Stimulated activated CD8-positive, alpha-beta memory T cell treated with anti-CD3 and anti-CD28 coated beads, Interleukin-12 subunit alpha, Interleukin-12 subunit beta, amount 100 ng/mL, for 1 hour (primary cell): ENCODE measurements around the gene DHX16.
A peak's percentile ranks its signal among the peaks of the same experiment; 100 is the strongest.

ENCODE experiments used
- DNase-seq: peaks from one replicate; pipeline ENCODE4 v3.0.0-alpha.2; 2020; ENCODE audit warnings: low read depth

DHX16 gene

DNA sequence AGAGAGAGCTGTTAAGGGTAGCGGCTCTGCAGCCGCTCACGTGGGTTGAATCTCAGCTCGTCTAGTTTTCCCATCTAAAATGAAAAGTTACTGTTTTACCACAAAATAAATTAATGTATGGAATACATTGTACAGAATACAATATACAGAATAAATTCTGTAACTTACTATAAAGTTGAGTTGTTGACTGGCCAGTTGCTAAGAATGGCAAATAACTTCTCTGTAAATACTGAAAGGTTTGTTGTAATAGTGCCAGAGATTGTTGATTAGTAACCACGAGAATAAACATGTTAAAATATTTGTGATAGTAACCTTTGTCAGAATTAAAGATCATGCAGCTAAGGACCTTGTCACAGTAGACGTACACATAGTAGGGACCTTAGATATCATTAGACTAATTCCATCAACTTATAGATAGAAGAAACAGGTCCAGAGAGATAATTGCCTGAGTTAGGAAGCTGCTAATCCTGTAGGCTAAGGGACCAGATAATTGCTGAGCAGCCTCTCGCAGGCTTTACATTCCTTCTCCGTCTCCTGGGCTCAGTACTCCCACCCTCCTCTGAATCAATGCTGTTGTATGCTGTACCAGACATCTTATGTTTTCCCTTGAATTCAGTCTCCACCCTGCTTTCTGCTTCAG is 18.5 kb upstream of the DHX16 start:
- DNase-seq: no peak

DNA sequence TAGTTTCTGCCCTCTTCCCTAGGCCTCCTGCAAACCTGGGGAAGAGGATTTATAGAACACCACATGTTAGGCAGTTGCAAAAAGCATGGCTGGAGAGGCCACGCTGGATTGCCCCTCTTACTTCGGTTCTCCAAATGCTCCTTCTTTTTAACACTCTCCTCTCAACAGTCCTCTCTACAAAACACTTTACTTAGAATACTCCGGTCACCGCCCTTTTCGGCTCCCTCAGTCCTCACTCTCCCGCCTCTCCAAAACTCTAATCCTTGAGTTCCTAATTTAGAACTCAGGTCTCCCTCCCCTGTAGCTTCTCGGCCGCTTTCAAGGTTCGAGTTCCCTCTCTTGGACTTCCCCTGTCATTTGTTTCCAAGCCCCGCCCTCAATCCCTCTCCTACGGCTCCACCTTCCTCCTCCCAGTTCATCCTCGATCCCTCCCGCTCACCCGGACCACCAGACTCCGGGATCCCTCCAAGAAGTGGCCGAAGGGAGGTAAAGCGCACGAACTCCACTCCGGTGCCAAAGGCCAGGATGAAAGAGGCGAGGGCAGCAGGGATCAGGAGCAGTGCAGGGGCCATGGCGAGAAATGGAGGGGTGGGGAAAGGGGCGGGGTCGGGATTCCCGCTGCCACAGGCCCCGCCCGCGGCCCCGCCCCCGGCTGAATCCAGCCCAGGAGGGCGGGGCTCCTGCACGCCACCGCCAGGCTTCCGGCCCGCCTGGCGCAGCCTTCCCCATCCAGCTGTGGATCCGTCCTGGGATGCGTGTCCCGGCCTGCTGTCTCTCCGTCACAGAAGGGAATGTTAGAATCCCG is 17.8 kb upstream of the DHX16 start, which contains the start of gene NRM:
Gene NRM (minus strand): TSS at position 582 of the 805 bp plus-strand sequence. CDS start 10 bp downstream, at position 572.
- DNase-seq: peak; percentile 47

DNA sequence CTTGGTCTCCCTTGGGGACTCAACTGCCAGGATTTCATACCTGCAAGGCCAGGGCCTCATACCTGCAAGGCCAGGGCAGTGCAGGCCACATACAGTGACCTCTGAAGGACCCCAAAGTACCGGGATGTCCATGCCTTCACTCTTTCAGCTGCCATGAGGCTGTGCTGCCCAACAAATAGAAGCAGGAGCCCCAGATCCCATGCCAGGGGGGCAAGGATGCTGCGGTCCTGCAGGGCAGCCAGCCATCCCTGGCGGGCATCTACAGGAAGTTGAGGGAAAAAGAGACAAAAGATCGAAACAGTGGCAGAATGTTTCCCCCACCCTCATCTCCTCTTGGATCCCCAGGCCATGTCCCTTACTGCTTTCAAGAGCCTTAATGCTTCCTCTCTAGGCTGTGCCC is 17.2 kb upstream of the DHX16 start:
- no peak for DNase-seq

DNA sequence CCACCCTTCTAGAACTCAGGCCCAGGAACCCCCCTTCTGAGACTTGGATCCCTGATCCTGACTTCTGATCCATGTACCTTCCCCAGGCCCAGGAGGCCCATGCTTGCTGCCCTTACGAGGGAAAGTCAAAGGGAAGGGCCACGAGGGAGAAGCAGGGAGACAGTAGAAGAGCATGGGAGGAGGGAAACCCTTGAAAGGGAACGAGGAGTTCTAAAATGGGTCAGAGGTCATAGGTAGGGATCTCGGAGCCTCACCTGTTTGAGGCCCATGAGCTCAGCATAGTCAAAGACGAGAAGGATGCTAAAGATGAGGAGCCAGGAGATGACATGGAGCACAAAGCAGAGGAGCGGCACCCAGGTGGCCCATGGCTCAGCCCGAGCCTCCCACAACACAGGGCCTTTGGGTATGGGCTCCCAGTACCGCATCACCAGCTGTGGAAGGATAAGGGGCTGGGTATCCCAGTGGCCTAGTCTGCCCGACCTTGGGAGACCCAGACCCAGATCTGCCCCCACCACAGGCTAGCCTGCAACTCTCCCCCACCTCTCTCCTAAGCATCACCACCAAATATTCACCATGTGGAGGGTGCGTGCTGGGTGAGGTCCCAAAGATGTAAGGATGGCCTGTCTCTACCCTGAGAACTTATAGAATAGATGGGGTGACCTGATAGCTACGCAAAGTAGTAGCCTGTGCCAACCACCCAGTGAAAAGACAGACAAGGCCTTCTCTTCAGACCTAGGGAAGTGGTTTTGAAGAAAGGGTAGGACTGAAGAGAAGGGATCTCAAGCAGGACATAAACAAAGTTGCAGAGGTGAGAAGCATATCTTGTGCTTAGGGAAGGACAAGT is 16.4 kb upstream of the DHX16 start:
- no peak for DNase-seq

DNA sequence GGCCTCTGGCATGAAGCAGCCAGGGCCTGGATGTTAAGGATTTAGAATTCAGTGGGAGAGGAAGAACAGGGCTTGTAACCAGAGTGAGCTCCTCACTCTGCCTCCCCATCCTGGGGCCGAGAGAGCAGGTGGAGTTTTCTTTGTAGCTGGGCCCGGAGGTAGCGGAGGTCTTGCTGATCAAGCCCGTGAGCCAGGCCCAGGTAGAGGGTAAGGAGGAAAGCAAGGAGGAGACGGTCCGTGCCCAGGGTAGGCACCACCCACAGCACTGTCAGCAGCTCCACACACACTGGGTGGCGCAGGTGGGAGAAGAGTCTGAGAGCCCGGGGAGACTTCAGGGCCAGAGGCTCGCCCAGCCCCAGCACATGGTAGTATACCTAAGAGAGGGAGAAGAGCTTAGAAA is 15.8 kb upstream of the DHX16 start:
- DNase-seq: no peak

DNA sequence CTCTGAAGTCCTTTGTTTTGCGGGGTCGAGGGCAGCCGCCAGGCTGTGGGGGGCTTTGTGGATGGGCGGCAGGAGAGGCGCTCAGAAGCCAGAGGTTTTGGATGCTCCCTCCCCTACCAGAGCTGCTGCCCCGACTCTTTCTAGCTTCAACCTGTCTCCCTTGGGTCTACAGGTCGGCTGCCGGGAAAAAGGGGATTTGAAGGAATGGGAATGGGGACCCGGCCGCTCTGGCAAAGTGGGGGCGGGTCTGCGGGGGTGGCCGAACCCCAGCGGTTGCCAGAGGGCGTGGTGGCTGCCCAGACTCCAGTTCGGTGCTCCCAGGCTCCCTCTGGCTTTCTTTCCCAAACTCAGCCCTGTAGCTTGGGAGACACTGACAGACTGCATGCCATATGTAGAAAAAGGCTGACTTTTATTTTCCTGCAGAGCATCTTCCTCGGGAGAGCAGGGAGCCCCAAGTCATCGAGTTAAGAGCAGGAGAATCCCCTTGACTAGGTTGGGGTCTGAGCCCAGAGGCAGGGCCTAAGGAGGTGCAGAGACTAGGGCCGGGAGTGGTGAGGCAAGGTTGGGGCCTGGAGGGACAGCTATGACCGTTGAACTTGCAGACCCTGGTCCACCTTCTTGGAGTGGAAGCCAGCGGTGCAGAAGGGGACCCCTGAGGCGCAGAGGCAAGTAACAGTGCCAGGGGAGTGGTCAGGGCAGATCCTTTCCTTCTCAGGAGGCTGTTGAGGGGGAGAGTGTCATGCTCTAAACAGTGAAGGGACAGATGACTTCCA is 15.0 kb upstream of the DHX16 start:
- no peak for DNase-seq

DNA sequence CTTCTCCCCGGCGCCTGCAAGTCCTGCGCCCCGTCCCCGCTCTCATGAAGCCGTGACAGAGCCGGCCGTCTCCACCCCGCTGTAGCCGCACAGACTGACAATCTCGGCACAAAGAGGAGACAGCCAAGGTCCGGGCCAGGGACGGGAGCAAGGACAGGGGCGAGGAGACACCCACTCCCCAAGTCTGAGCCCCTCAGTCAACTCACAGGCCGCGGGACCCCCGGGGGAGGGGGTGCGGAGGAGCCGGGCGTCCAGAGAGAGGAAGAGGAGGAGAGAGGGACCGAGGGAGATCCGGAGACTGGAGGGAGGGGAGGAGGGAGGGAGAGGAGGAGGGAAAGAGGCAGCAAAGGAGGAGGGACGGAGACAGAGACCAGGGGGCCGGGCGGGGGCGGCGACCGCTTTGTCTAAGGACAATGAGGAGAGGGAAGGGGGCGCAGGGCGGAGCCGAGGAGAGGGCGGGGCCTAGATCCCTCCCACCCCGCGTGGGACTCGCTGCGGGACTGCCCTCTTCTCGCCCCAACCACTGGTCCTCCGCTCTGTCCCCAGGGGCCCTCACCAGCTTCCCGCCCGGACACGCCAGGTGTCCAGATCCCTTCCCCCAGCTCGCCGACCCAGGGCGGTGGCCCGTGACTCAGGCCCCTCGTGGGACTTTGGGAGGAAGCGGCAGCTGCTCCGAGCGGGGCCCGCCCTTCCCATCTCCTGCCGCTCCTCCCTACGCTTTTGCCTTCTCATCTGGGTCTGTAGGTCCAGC is 14.3 kb upstream of the DHX16 start:
- peak; percentile 55 for DNase-seq

DNA sequence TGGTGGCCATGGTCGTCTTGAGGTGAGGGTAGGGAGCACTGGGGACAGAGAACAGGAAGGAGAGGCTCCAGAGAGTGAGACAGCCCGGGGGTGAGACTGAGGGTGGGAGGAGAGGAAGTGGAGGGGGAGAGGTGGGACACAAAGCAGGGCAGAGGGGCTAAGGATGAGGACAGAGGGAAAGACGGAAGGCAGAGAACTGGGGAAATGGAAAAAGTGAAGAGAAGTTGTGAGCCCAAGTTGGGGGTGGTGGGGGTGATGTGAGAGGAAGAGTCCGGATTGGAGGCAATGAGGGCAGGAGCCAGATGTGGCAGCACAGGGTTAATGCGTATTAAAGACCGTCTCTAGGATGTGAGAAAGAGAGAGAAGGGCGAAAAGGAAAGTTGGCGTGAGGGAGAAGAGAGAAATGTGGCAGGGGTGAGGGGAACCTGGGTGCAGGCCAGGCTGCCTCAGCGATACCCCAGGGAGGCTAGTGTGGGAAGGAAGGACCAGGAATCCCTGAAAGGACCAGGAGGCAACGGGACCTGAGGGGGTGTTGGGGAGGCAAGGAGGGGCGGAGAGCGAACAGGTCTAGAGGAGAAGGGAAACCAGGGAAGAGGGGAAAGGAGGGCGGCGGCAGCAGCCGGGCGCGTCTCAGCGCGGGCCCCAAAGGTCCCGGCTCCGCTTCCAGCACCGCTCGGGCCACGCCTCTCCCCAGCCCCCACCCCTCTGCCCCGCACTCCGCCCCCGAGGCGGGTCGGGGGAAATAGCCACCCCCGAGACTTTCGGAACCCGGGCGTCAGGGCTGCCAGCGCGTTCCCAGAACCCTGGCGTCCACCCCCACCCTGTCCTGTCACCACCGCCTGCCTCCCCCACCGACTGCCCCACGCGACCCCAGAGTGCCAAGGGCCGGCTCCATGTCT is 13.5 kb upstream of the DHX16 start, which contains the start of gene PPP1R18:
Gene PPP1R18 (minus strand): TSS at position 637 of the 899 bp plus-strand sequence. CDS start 627 bp downstream, at position 10.
- DNase-seq: peak; percentile 70

DNA sequence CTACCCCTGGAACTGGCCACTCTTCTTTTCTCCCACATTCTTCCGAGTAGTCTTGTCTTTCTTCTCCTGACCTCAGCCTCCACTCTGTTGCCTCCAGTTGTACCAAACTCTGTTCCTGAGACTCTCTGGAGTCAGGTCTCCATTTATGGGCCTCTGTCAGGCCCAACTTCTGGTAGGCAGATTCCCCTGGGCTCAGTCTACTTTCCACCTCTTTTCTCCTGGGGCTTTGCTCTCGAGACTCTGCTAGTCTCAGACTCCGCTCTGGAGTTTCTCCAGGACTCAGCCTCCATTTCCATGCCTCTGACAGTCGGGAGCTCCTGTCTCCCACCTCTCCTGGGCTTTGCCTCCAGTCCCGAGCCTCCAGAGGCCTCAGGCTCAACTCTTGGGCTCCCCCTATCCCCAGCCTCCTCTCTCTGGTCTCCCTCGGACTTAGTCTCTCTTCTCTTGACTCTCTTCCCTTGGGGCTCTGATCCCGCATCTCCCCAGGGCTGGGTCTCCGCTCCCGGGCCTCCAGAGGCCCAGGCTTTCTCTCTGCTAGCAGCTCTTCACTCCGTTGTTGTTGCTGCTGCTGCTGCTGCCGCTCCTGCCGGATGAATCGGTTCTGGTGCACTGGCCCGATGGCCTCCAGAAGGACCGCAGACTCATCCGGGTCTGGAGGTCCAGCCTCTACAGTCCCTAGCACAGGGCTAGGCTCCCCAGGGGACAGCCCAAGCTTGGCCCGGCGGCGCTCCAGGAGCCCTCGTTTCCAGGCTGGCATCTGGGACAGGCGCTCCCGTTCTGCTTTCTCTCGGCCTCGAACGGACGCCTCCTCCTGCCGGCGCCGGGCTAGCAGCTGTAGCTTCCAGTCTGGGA is 12.6 kb upstream of the DHX16 start:
- no peak for DNase-seq

DNA sequence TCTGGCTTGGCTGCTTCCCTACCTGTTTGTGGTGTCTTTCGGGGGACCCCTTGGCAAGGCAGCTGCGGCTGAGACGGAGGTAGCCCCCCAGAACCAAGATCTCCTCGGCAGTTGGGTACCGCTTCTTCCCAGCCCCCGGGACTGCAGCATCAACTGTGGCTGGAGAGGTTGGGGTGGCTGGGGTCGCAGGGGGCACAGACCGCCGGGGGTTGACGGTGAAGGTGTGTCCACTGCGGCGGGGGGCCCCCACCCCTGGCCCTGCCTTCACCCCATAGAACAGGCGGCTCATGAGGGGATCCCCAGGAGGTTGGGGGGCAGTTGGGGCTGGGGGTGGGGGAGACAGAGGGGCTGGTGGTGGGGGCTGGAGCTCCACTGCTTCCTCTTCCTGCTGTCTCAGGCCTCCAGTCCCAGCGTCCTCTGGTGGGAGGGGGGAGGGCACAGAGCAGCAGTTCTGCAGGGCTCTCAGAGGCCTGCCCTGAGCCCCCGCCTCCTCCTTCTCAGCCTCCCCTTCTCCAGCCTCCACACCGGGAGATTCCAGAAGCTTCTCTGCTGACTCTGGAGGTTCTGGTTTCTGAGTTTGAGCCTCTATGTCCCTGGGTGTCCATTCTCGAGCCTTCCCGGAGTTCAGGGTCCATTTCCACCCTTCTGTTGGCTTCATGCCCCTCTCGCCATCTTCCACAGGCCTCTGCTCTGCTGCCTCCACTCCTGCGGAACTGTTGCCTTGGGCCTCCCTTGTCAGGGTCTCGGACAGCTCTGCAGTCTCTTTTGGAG is 11.8 kb upstream of the DHX16 start:
- peak; percentile 34 for DNase-seq

DNA sequence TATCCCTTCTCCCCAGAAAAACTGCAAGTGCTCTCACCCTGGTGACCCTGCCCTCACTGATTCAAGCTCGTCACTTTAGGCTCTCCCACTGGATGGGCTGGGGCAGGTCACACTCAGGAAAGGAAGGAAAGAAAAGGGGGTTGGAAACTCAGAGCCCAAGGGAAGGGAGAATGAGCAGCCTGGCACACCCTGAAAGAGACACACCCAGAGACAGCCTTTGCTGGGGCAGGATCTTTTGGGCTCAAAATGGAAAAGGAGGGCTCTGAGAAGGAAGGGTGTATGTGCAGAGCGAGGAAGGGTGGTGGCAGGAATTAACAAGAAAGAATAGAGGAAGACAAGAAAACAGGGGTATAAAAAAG is 11.2 kb upstream of the DHX16 start:
- DNase-seq: no peak

DNA sequence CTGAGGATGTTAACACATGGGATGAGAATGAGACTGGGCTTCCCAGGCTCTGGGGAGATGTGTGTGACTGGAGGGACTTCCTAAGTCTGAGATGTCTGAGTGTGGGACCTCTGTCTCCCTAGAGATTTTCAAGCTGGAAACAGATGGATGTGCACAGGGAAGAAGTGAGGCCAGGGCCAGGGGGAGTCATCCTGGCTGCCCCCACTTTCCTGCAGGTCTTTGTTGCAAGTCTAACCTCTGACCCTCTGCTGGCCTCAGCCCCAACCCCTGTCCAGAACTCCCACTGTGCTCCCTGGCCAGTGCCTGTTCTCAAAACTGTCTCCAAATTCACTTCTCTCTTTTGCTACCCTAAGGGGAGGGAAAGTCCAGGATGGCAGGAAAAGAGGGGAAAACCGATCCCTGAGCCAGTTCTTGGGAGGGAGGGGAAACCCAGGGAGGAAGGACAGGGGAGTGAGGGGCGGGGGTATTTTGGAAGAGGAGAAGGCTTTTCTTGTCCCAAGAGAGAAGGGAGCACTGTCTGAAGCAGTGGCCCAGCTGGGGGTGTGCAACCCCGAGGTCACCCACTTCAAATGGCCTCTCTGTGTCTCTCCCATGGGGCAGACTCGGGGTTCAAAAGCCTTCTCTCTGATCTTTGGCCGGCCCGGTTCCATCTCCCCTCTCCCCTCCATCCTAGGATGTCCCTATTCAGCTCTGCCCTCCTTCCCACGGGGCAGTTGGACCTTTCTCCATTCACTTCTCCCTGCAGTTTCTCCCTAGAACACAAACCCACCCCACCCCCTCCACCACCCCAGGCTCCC is 10.6 kb upstream of the DHX16 start:
- no peak for DNase-seq

DNA sequence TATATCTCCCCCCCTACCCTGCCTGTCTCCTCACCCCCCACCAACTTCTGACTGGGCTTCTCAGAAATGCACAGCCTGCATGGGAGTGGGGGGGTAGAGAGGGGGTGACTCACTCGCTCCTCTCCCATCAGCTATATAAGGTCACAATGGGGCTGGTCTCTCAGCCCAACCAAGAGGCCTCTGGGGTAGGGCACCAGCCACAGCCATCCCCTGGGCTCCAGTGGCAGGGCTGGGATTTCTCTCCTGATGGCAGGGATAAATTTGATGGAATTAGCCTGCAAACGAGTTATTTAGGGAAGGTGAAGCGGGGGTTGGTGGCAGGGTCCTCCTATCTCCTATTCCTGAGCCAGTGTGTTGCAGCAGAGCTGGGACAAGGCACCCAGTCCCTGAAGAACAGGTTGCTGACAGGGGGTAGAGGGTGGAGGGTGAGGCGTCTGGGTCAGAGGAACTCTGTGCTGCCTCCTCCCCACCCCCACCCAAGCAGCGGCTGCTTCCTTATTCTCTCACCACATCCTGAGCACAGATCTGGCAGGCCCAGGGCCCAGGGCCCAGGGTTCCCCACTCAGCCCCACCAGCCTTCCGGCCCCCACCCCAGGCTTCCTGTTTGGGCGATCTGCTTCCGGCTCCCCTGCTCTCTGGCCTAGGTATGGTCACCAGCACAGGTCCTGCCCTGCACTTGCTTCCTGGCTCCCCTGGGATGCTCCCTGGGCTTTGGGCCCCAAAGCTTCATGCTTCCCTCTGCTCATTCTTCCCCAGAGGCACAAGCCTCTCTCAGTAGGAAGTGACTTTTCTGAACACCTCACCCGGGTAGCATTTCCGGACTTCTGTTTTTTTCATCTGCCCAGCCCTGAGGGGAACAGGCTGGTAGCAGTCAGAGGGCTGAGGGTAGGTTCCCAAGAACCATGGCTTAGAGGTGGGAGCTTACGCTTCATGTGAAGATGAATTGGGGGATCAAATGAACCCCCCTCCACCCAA is 9.6 kb upstream of the DHX16 start:
- DNase-seq: peak; percentile 79

DNA sequence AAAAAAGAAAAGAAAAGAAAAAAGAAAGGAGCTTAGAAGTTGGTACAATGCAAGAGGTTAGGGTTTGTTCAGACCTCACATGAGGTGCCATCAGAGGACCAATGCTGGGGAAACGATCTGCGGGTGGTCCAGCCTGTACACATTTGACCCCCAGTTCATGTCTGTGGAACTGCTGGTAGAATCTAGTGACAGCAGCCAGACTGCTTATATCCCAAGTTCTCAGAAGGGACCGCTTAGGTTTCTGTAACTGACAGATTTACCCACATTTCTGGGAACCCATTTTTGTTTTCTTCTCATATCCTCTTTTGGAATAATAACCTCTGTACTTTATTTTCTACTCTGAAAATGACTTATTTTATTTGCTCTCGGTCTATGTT is 8.9 kb upstream of the DHX16 start:
- DNase-seq: no peak

DNA sequence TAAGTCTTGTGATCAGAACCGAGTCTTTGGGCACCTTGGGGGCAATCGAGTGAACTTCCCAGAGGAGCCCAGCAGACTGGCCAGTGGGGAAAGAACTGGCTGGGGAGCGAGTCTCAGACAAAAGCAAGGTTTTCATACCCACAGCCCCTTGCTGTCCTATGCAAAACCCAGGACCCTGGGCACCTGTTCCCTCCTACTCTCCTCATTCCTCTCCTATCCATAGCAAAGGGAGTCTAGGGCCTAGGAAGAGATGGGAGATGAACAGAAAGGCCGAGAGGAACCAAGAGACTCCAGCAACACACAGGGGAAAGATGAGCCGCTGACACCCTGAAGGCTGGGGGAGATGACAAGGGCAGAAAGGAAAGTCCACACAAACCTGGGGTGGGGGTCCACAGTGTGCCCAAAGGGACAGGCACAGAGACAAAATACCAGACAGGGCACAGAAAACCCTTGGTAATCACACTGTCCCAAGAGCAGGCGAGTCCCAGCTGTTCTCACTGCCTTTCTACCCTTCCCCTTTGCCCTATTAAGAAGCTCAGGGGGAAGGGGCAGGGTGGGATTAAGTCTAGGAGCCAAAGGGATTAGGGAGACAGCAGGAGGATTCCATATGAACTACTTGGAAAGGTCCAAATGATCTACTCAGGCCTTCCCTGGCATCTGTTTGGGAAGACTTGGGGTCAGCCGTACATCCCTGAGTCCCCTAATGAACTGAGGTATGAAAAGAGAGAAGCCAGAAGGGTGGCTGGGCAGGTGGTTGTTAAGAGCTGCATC is 7.1 kb upstream of the DHX16 start:
- no peak for DNase-seq
